ENCODE data around the gene SLC25A27.

GRCh38 chr6:46690141-46690755 is 37.5 kb downstream of the SLC25A27 start:
- TF ChIP-seq FOXA1 (IDR thresholded peaks at IDR 0.05): no peak
- no peak for TF ChIP-seq CTCF (IDR thresholded peaks at IDR 0.05; ENCODE audit: low read depth, low read length, missing input control)
- TF ChIP-seq RAD21 (IDR thresholded peaks at IDR 0.05): no peak
- no peak for TF ChIP-seq REST (IDR thresholded peaks at IDR 0.05)
- no peak for TF ChIP-seq MAX (IDR thresholded peaks at IDR 0.05)
- TF ChIP-seq RXRA (IDR thresholded peaks at IDR 0.05): no peak
- no peak for TF ChIP-seq SP1 (IDR thresholded peaks at IDR 0.05)
- no peak for TF ChIP-seq TAF1 (conservative IDR thresholded peaks at IDR 0.05)
- no peak for TF ChIP-seq GABPA (IDR thresholded peaks at IDR 0.05 in 1 of 2, conservative IDR thresholded peaks at IDR 0.05 in 1 of 2)
- TF ChIP-seq ZBTB33 (IDR thresholded peaks at IDR 0.05): no peak
- no peak for TF ChIP-seq JUND (IDR thresholded peaks at IDR 0.05)
- no peak for TF ChIP-seq EGR1 (IDR thresholded peaks at IDR 0.05; ENCODE audit: low read depth in 2 of 2)
- TF ChIP-seq YY1 (IDR thresholded peaks at IDR 0.05): no peak
- TF ChIP-seq ATF3 (IDR thresholded peaks at IDR 0.05): no peak
